IMR-90 (cell line): ENCODE results near the gene WNK3. TPM values are rescaled to one million over a fixed set of nuclear protein-coding genes. Genes with fewer than 3 reads are reported as not detected.
A peak's percentile ranks its signal among the peaks of the same experiment; 100 is the strongest.

Experiments
- ATAC-seq: fragments of 200-7000 bp; cut with Tn5 transposase; 2 replicates; pipeline ENCODE4 v1.9.1; 2020; ENCODE audit warnings: low read depth, mild to moderate bottlenecking, moderate library complexity
- BruUV-seq: library from RNA; stranded (reverse); fragments of 400-500 nt; replicated peaks from 2 replicates; lab custom pipeline; 2021; lab: Mats Ljungman, UMichigan
- CTCF ChIA-PET: fragments of 300-600 bp; formaldehyde crosslinking; extraction: SDS; loops from one replicate; lab custom pipeline; 2021; ENCODE audit warnings: antibody characterized with exemption; lab: Yijun Ruan, JAX
- POLR2A ChIA-PET: fragments of 300-600 bp; sonication (Branson Sonifier 250); formaldehyde crosslinking; loops from one replicate; lab custom pipeline; 2022; ENCODE audit warnings: antibody characterized with exemption; ENCODE audit not compliant: unreplicated experiment; lab: Charles Lee
- DNase-seq: peaks from one replicate; pipeline ENCODE4 v3.0.0; 2013
- H2AFZ ChIP-seq: replicated peaks from 2 replicates; pipeline ENCODE3; 2013; ENCODE audit warnings: low read length, mild to moderate bottlenecking; ENCODE audit not compliant: poor library complexity
- H2AK5ac ChIP-seq: 2 replicates; pipeline ENCODE4 v1.6.1; 2013; ENCODE audit warnings: low read depth, low read length, inconsistent platforms
- H2AK9ac ChIP-seq: replicated peaks from 2 replicates; pipeline ENCODE3; 2013; ENCODE audit warnings: mild to moderate bottlenecking, low read depth, low read length, moderate library complexity; ENCODE audit not compliant: poor library complexity
- H2BK120ac ChIP-seq: 2 replicates; pipeline ENCODE4 v1.6.1; 2013; ENCODE audit warnings: low read depth, low read length, inconsistent platforms
- H2BK15ac ChIP-seq: 3 replicates; pipeline ENCODE4 v1.6.1; 2013; ENCODE audit warnings: low read depth, low read length, inconsistent platforms
- H2BK20ac ChIP-seq: 2 replicates; pipeline ENCODE4 v1.6.1; 2013; ENCODE audit warnings: low read depth, mild to moderate bottlenecking, inconsistent platforms, low read length, moderate library complexity
- H2BK5ac ChIP-seq: 2 replicates; pipeline ENCODE4 v1.6.1; 2013; ENCODE audit warnings: mild to moderate bottlenecking, low read depth, low read length, inconsistent platforms; ENCODE audit not compliant: poor library complexity, severe bottlenecking
- H3K14ac ChIP-seq: replicated peaks from 2 replicates; pipeline ENCODE4 v1.6.1; 2013; ENCODE audit warnings: low read depth, low read length, inconsistent platforms
- H3K18ac ChIP-seq: 2 replicates; pipeline ENCODE4 v1.6.1; 2013; ENCODE audit warnings: low read depth, low read length, control low read depth
- H3K23ac ChIP-seq: 2 replicates; pipeline ENCODE4 v1.6.1; 2013; ENCODE audit warnings: low read depth, low read length, inconsistent platforms
- H3K27ac ChIP-seq: 2 replicates; pipeline ENCODE4 v1.5.1; 2013; ENCODE audit warnings: mild to moderate bottlenecking, control low read depth, low read length; ENCODE audit not compliant: insufficient read depth
- H3K27me3 ChIP-seq: 2 replicates; pipeline ENCODE4 v1.6.1; 2013; ENCODE audit warnings: low read length; ENCODE audit not compliant: control insufficient read depth, insufficient read depth
- H3K36me3 ChIP-seq: 2 replicates; pipeline ENCODE4 v1.6.1; 2013; ENCODE audit warnings: low read length, mixed read lengths; ENCODE audit not compliant: control insufficient read depth, insufficient read depth
- H3K4ac ChIP-seq: 2 replicates; pipeline ENCODE4 v1.6.1; 2013; ENCODE audit warnings: low read depth, low read length, inconsistent platforms
- H3K4me1 ChIP-seq: 2 replicates; pipeline ENCODE4 v1.6.1; 2013; ENCODE audit warnings: low read length, mixed read lengths; ENCODE audit not compliant: control insufficient read depth, insufficient read depth
- H3K4me2 ChIP-seq: 2 replicates; pipeline ENCODE4 v1.6.1; 2013; ENCODE audit warnings: low read depth, mild to moderate bottlenecking, control low read depth, low read length, moderate library complexity
- H3K4me3 ChIP-seq: 2 replicates; pipeline ENCODE4 v1.5.1; 2013; ENCODE audit warnings: low read depth, mild to moderate bottlenecking, control low read depth, low read length, moderate library complexity; ENCODE audit not compliant: insufficient read depth
- H3K56ac ChIP-seq: 2 replicates; pipeline ENCODE4 v1.6.1; 2013; ENCODE audit warnings: low read length, inconsistent platforms; ENCODE audit not compliant: insufficient read depth; ENCODE audit errors: extremely low read depth
- H3K79me1 ChIP-seq, 2 experiments: 2 replicates each; pipeline ENCODE4 v1.6.1; 2013; ENCODE audit warnings: low read length in 2 of 2, inconsistent platforms in 1 of 2, low read depth in 1 of 2
- H3K9ac ChIP-seq: 2 replicates; pipeline ENCODE4 v1.6.1; 2013; ENCODE audit warnings: low read depth, low read length, control low read depth
- H3K9me1 ChIP-seq: 2 replicates; pipeline ENCODE4 v1.6.1; 2013; ENCODE audit warnings: low read length, inconsistent platforms; ENCODE audit not compliant: insufficient read depth
- H3K9me3 ChIP-seq: 2 replicates; pipeline ENCODE4 v1.6.1; 2013; ENCODE audit warnings: low read length; ENCODE audit not compliant: control insufficient read depth, insufficient read depth
- H4K20me1 ChIP-seq: 2 replicates; pipeline ENCODE4 v1.6.1; 2013; ENCODE audit warnings: low read length, inconsistent platforms; ENCODE audit not compliant: insufficient read depth
- H4K5ac ChIP-seq: 2 replicates; pipeline ENCODE4 v1.6.1; 2013; ENCODE audit warnings: mild to moderate bottlenecking, low read depth, low read length, control low read depth
- H4K8ac ChIP-seq, 2 experiments: 2 replicates each; pipeline ENCODE4 v1.6.1; 2013; ENCODE audit warnings: low read depth in 2 of 2, low read length in 2 of 2, control low read depth in 1 of 2, inconsistent platforms in 1 of 2
- H4K91ac ChIP-seq: 2 replicates; pipeline ENCODE4 v1.6.1; 2013; ENCODE audit warnings: low read depth, low read length, inconsistent platforms; ENCODE audit not compliant: insufficient read depth
- BHLHE40 ChIP-seq: fragments of 150-350 bp; IDR thresholded peaks from 2 replicates; pipeline ENCODE4 v1.6.1; 2016; ENCODE audit warnings: mild to moderate bottlenecking, low read depth, low read length
- POLR2A ChIP-seq: IDR thresholded peaks from 2 replicates; pipeline ENCODE4 v1.6.1; 2012; ENCODE audit warnings: mild to moderate bottlenecking, low read depth, low read length
- USF2 ChIP-seq: fragments of 150-350 bp; IDR thresholded peaks from 2 replicates; pipeline ENCODE4 v1.6.1; 2017; ENCODE audit warnings: mild to moderate bottlenecking, antibody characterized with exemption, low read length, low read depth
- WGBS, 2 experiments: methylation state at CpG; one replicate each; pipeline versions ENCODE4 v1.1.5 to v1.1.7; 2013; ENCODE audit warnings: missing lambda C conversion rate in 2 of 2; ENCODE audit not compliant: insufficient read length in 1 of 2; ENCODE audit errors: extremely low coverage in 2 of 2; 5-methylcytosine and 5-hydroxymethylcytosine counted together
- dilution Hi-C: fragments of 300-500 bp; cut with HindIII; formaldehyde crosslinking; loops from one replicate; pipeline ENCODE4 v1.14.3; 2018; ENCODE audit warnings: low sequenced_read_pairs; ENCODE audit not compliant: unreplicated experiment
- in situ Hi-C: fragments of 300-500 bp; cut with MboI; formaldehyde crosslinking; loops from 3 replicates; pipeline ENCODE4 v1.14.3; 2019; ENCODE audit warnings: low sequenced_read_pairs, inconsistent platforms, mixed read lengths
- intact Hi-C: fragments of 100-400 bp; cut with micrococcal nuclease; formaldehyde crosslinking; loops from 2 replicates; pipeline ENCODE4 v1.10.0; 2022
- polyA plus RNA-seq, 3 experiments: library from polyadenylated mRNA; depleted of rRNA; stranded (reverse); fragments of >200 nt; gene quantifications; 2 replicates each; pipeline ENCODE4 v1.2.3, GENCODE V29; 2012; ENCODE audit warnings: low replicate concordance in 1 of 3
- total RNA-seq: library from RNA; depleted of rRNA; stranded (reverse); fragments of >200 nt; gene quantifications from 2 replicates; pipeline ENCODE4 v1.2.3, GENCODE V29; 2012

Gene WNK3
- total and polyA plus RNA-seq, 2 of the 4 experiments (the other 2 are of a cell fraction) = 0.15 to 1.4 TPM

- no peak overlapping the region; the same call in 1 of the 2 replicates for H4K5ac ChIP-seq
- H3K27me3 ChIP-seq = peaks cover 6% of the 10 kb centered on the region; the same call in 1 of the 2 replicates
- H3K4me2 ChIP-seq = peak overlapping the region; percentile 73
- H2AFZ ChIP-seq = peak overlapping the region; percentile 88
- H3K4me3 ChIP-seq = peak overlapping the region; percentile 71
- no peaks in the 10 kb centered on the region for H3K9me1 ChIP-seq
- H3K56ac ChIP-seq = no peak overlapping the region
- peak overlapping the region; percentile 37; the same call in 1 of the 2 replicates for H3K9ac ChIP-seq
- no peak overlapping the region for H2BK120ac ChIP-seq
- intact Hi-C loops = no loop called here
- no peak overlapping the region for H2BK5ac ChIP-seq
- 36% methylated on average over 6 of the region's 54 CpGs; no CpG with 5 or more reads in 1 of the 2 experiments for WGBS, 2 experiments
- H4K91ac ChIP-seq = no peak overlapping the region; the same call in none of the 2 replicates
- TF ChIP-seq USF2 (0 out of 2 replicates have a peak, but pooled peaks have one; percentile 50), POLR2A (no peak), BHLHE40 (peak; percentile 67; the same call in 1 of the 2 replicates)
- peak overlapping the region; percentile 31 for H2AK9ac ChIP-seq
- peak overlapping the region; percentile 74 to 79; a peak in 2 of 4 replicates for H4K8ac ChIP-seq
- in situ Hi-C loops = no loop called here
- dilution Hi-C loops = no loop called here
- peak overlapping the region; percentile 46; the same call in 1 of the 2 replicates for H3K27ac ChIP-seq
- no peaks in the 10 kb centered on the region; the same call in 1 of the 2 replicates for H3K9me3 ChIP-seq
- no peak overlapping the region for H2BK20ac ChIP-seq
- no peak overlapping the region for H3K14ac ChIP-seq
- no TSS peak for BruUV-seq
- H3K4me1 ChIP-seq = no peaks in the 10 kb centered on the region
- no peak overlapping the region for H3K4ac ChIP-seq
- ATAC-seq (peak; percentile 19), DNase-seq (peak; percentile 41)
- ChIA-PET CTCF (no interaction called here), POLR2A (no interaction called here)
- H2AK5ac ChIP-seq = no peak overlapping the region; the same call in 1 of the 2 replicates
- H3K36me3 ChIP-seq = no peaks in the 10 kb centered on the region
- no peak overlapping the region for H3K18ac ChIP-seq
- no peaks in the 10 kb centered on the region for H4K20me1 ChIP-seq
- H3K23ac ChIP-seq = no peak overlapping the region
- no peaks in the 10 kb centered on the region for H3K79me1 ChIP-seq
- no peak overlapping the region for H2BK15ac ChIP-seq
Measured at GRCh38 chrX:54358424-54359211, 772 bp upstream of the WNK3 start.
